Activated T-cell treated with anti-CD3 and anti-CD28 coated beads, Interleukin-2, amount 50 U/mL, for 72 hours (primary cell): ENCODE results near the gene TMEM51. TPM values are rescaled to one million over a fixed set of nuclear protein-coding genes. Genes with fewer than 3 reads are reported as not detected.
"Not testable (repeated sequence)": the region's sequence is repeated elsewhere in the genome, so short reads cannot be mapped to it uniquely, and the experiment has no call there.

Experiments used
- ATAC-seq, 2 donors: fragments of 150-1000 bp; cut with Tn5 transposase; replicated peaks in 1 of 2; 2 replicates each; pipeline ENCODE4 v1.10.0; 2021; ENCODE audit warnings: moderate library complexity in 2 of 2, mild to moderate bottlenecking in 1 of 2
- DNase-seq, 2 donors: peaks; one replicate each; pipeline ENCODE4 v3.0.0; 2021 to 2022; ENCODE audit warnings: mixed read lengths in 1 of 2
- H3K27ac Mint-ChIP-seq: one replicate; pipeline ENCODE4 v1.8.0; 2022; ENCODE audit warnings: mild to moderate bottlenecking, moderate library complexity, mixed read lengths
- H3K27me3 Mint-ChIP-seq: one replicate; pipeline ENCODE4 v1.8.0; 2022; ENCODE audit warnings: low read depth, mixed read lengths
- H3K36me3 Mint-ChIP-seq, 2 donors: one replicate each; pipeline ENCODE4 v1.8.0; 2022; ENCODE audit warnings: mixed read lengths in 2 of 2, mild to moderate bottlenecking in 1 of 2; ENCODE audit not compliant: insufficient read depth in 2 of 2
- H3K4me1 Mint-ChIP-seq: one replicate; pipeline ENCODE4 v1.8.0; 2022; ENCODE audit warnings: low read depth, mixed read lengths
- H3K4me3 Mint-ChIP-seq, 2 donors: one replicate each; pipeline ENCODE4 v1.8.0; 2022; ENCODE audit warnings: mild to moderate bottlenecking in 2 of 2, mixed read lengths in 2 of 2, moderate library complexity in 2 of 2
- H3K9me3 Mint-ChIP-seq, 2 donors: one replicate each; pipeline ENCODE4 v1.8.0; 2022; ENCODE audit warnings: mixed read lengths in 2 of 2
- total RNA-seq, 2 donors: library from RNA; stranded (reverse); gene quantifications; one replicate each; pipeline ENCODE4 v1.2.3, GENCODE V29; 2022

Gene TMEM51
- total RNA-seq, 2 donors from 2014 or later, result not detected

- H3K4me1 Mint-ChIP-seq, result no peaks in the 10 kb centered on the region
- no peak overlapping the region for H3K27ac Mint-ChIP-seq
- peaks cover 67% of the 10 kb centered on the region for H3K27me3 Mint-ChIP-seq
- peaks cover 0 to 1% of the 10 kb centered on the region in 2 donors for H3K36me3 Mint-ChIP-seq
- no peak overlapping the region for H3K4me3 Mint-ChIP-seq
- ATAC-seq, result no peak
- no peak for DNase-seq
- no peaks in the 10 kb centered on the region for H3K9me3 Mint-ChIP-seq
These were observed 20.6 kb upstream of the TMEM51 start for GRCh38 chr1:15132965-15133364.

DNA sequence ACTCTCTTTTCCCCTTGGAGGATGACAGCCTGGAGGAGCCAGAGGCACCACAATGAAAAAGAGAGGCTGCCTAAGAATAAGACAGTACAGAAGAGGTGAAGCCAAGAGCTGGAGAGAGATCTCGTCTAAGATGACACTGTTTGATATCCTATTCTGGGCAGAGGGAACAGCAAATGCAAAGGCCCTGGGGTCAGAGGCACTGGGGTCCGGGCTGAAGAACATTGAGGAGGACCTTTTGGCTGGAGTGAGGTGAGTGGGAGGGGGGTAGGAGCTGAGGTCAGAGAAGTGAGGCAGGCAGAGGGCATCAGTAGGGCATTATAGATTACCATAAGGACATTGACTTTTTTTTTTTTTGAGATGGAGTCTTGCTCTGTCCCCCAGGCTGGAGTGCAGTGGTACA is 19.3 kb upstream of the TMEM51 start:
- Mint-ChIP-seq H3K9me3 (no peaks in the 10 kb centered on the region), H3K4me1 (no peaks in the 10 kb centered on the region), H3K4me3 (no peak overlapping the region), H3K27me3 (peaks cover 69% of the 10 kb centered on the region), H3K36me3 (peaks cover 0 to 1% of the 10 kb centered on the region in 2 donors), H3K27ac (no peak overlapping the region)
- no peak for ATAC-seq
- no peak for DNase-seq

GRCh38 chr1:15135604-15136003 is 17.9 kb upstream of the TMEM51 start:
- not testable (repeated sequence) for H3K4me3 Mint-ChIP-seq, H3K4me1 Mint-ChIP-seq, ATAC-seq, H3K27ac Mint-ChIP-seq, DNase-seq, H3K36me3 Mint-ChIP-seq, H3K9me3 Mint-ChIP-seq
- H3K27me3 Mint-ChIP-seq, result peaks cover 64% of the 10 kb centered on the region

DNA sequence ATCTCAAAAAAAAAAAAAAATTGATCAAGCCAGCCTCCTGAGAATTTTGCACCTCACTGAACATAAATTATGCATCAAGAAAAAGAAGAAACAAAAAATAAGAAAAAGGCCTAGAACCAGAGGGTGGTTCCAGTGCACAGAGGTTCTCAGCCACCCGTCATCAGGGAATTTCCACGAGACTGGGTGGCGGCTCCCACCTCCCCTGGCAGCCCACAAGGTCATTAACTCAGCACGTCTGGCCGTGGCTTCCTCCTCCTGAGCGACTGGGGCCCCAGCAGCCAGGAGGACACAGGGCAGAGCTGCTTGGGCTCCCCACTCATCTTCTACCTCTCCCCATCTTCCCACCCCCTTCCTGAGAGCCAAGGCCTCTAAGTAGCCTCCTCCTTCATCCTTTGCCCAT is 15.7 kb upstream of the TMEM51 start:
- Mint-ChIP-seq H3K4me3 (no peak overlapping the region), H3K36me3 (no peaks in the 10 kb centered on the region), H3K27ac (no peak overlapping the region), H3K4me1 (no peaks in the 10 kb centered on the region), H3K9me3 (no peaks in the 10 kb centered on the region), H3K27me3 (peaks cover 70% of the 10 kb centered on the region)
- ATAC-seq, result no peak
- no peak for DNase-seq

DNA sequence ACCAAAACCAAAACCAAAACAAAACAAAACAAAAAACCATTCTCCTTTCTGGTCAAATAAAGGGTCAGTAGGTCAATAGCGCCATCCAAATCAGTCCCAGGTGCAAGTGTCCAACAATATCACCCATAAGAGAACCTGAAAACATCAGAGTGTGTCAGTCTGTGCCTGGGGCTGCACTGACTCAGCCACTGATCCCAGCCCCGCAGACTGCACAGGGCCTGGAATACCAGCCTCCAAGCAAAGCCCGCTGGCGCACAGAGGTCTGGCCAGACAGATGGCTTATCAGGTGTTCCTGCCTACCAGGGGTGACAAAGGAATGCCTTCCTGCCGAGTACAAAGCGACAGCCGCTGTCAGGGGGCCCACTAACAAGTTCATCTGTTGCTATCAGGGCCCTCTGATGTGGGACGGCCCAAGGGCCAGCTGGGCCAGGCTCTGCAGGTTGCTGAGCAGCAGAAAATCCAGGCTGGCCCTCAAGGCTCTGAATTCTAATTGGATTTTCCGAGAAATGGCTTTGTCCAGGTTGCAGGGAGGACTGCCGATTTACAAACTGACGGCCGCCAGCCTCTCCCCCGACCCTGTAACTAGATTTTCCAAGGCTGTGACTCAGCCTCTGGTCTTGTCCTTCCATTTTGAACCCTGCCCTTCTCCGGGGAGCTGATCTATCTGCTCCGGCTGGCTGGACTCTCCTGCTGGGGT is 13.7 kb upstream of the TMEM51 start:
- Mint-ChIP-seq H3K9me3 (no peaks in the 10 kb centered on the region), H3K27ac (no peak overlapping the region), H3K27me3 (peaks cover 63% of the 10 kb centered on the region), H3K36me3 (no peaks in the 10 kb centered on the region), H3K4me3 (no peak overlapping the region), H3K4me1 (no peaks in the 10 kb centered on the region)
- DNase-seq (no peak), ATAC-seq (no peak)

DNA sequence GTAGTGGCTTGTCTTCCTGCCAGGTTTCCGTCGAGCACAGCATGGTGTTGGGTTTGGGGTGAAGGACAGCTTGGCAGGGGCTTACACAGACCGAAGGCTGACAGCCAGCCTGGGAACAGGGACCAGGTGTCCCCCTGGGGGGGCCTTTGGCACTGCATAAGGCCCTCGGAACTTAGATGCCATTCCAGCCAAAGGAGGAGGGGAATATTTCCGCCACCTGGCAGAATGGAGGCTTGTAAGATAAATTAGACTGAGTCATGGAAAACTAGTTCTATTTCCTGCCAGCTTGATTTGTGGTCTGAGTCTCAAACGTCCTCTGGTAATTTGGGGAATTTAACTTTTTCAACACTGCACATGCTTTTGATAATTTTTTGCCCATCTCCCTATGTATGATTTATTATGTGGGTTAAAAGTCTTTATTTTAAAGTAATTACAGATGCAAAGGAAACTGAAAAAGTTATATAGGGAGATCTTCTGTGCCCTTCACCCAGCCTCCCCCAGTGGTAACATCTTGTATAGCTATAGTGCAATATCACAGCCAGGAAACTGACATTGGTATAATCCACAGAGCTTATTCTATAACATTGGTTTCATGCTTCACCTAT is 11.5 kb upstream of the TMEM51 start:
- ATAC-seq (no peak), DNase-seq (no peak)
- H3K27ac Mint-ChIP-seq, result no peak overlapping the region
- H3K4me3 Mint-ChIP-seq, result no peak overlapping the region
- H3K27me3 Mint-ChIP-seq, result peaks cover 62% of the 10 kb centered on the region
- H3K9me3 Mint-ChIP-seq, result no peaks in the 10 kb centered on the region
- H3K4me1 Mint-ChIP-seq, result no peaks in the 10 kb centered on the region
- no peaks in the 10 kb centered on the region for H3K36me3 Mint-ChIP-seq

GRCh38 chr1:15145327-15145726 is 8.2 kb upstream of the TMEM51 start:
- Mint-ChIP-seq H3K4me1 (no peaks in the 10 kb centered on the region), H3K27me3 (peaks cover 76% of the 10 kb centered on the region), H3K36me3 (no peaks in the 10 kb centered on the region), H3K4me3 (no peak overlapping the region), H3K9me3 (no peaks in the 10 kb centered on the region), H3K27ac (no peak overlapping the region)
- DNase-seq, result no peak
- ATAC-seq, result no peak

GRCh38 chr1:15146142-15146680 is 7.3 kb upstream of the TMEM51 start:
- DNase-seq (no peak), ATAC-seq (no peak)
- H3K27me3 Mint-ChIP-seq, result peaks cover 76% of the 10 kb centered on the region
- H3K4me3 Mint-ChIP-seq, result no peak overlapping the region
- no peaks in the 10 kb centered on the region for H3K4me1 Mint-ChIP-seq
- no peaks in the 10 kb centered on the region for H3K9me3 Mint-ChIP-seq
- H3K27ac Mint-ChIP-seq, result no peak overlapping the region
- H3K36me3 Mint-ChIP-seq, result no peaks in the 10 kb centered on the region

DNA sequence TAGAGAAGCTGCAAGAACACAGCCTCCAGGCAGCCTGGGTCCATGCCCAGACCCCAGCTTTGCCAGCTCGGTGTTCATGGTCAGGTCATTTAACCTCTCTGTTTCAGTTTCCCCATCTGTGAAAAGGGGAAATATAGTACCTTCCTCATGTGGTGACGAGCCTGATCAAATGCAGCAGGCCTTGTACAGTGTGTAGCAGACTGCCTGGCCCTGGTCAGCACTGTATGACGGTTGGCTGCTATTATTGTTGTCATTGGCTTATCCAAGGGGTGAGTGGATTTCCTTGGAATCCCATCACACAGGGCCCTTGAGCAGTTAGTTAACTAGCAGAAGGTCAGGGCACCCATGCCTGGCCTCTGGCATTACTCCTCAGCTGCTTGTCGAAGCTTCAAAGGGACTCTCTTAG is 6.6 kb upstream of the TMEM51 start:
- peaks cover 80% of the 10 kb centered on the region for H3K27me3 Mint-ChIP-seq

DNA sequence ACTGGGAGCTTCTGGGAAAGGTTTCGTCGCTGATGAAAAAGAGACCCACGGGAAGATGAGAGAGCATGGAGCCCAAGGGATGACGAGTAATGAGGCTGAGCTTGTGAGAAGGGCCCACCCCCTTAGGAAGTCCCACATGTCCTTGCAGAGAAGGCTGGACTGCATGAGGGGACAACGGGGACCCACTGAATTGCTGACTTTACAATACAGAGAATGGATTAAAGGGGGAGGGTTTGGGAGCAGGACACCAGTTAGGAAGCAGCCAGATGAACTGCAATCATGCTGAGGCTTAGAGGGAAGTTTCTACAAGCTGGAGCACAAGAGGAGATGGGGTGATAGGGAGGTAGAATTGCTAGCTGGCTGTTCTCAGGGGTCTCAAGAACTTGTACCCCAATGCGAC is 5.5 kb upstream of the TMEM51 start:
- no peaks in the 10 kb centered on the region for H3K4me1 Mint-ChIP-seq
- H3K4me3 Mint-ChIP-seq, result no peak overlapping the region
- ATAC-seq, result no peak
- H3K36me3 Mint-ChIP-seq, result no peaks in the 10 kb centered on the region
- no peak for DNase-seq
- H3K27ac Mint-ChIP-seq, result no peak overlapping the region
- H3K9me3 Mint-ChIP-seq, result no peaks in the 10 kb centered on the region
- H3K27me3 Mint-ChIP-seq, result peaks cover 83% of the 10 kb centered on the region

More for the DNA sequence above, 6.6 kb upstream of the TMEM51 start:
- no peaks in the 10 kb centered on the region for H3K36me3 Mint-ChIP-seq
- ATAC-seq (no peak), DNase-seq (no peak)
- H3K4me3 Mint-ChIP-seq, result no peak overlapping the region
- no peak overlapping the region for H3K27ac Mint-ChIP-seq
- H3K9me3 Mint-ChIP-seq, result no peaks in the 10 kb centered on the region
- H3K4me1 Mint-ChIP-seq, result no peaks in the 10 kb centered on the region

GRCh38 chr1:15148475-15148874 is 5.1 kb upstream of the TMEM51 start:
- DNase-seq, result no peak
- no peak overlapping the region for H3K27ac Mint-ChIP-seq
- H3K4me1 Mint-ChIP-seq, result no peaks in the 10 kb centered on the region
- peaks cover 79% of the 10 kb centered on the region for H3K27me3 Mint-ChIP-seq
- H3K9me3 Mint-ChIP-seq, result no peaks in the 10 kb centered on the region
- no peaks in the 10 kb centered on the region for H3K36me3 Mint-ChIP-seq
- ATAC-seq, result no peak
- no peak overlapping the region for H3K4me3 Mint-ChIP-seq

- H3K4me1 Mint-ChIP-seq, result no peaks in the 10 kb centered on the region
- ATAC-seq (no peak), DNase-seq (no peak)
- peaks cover 78% of the 10 kb centered on the region for H3K27me3 Mint-ChIP-seq
- H3K4me3 Mint-ChIP-seq, result no peak overlapping the region
- no peaks in the 10 kb centered on the region for H3K36me3 Mint-ChIP-seq
- H3K9me3 Mint-ChIP-seq, result no peaks in the 10 kb centered on the region
- no peak overlapping the region for H3K27ac Mint-ChIP-seq
These were observed 4.6 kb upstream of the TMEM51 start for GRCh38 chr1:15148941-15149340.

- Mint-ChIP-seq H3K4me1 (peaks cover 3% of the 10 kb centered on the region), H3K9me3 (no peaks in the 10 kb centered on the region), H3K27me3 (peaks cover 79% of the 10 kb centered on the region), H3K4me3 (no peak overlapping the region), H3K36me3 (no peaks in the 10 kb centered on the region), H3K27ac (no peak overlapping the region)
- DNase-seq (no peak), ATAC-seq (no peak)
These were observed 3.2 kb upstream of the TMEM51 start for GRCh38 chr1:15150376-15150775.

- DNase-seq (no peak), ATAC-seq (no peak)
- Mint-ChIP-seq H3K4me3 (no peak overlapping the region), H3K4me1 (peaks cover 13% of the 10 kb centered on the region), H3K9me3 (no peaks in the 10 kb centered on the region), H3K27me3 (peaks cover 78% of the 10 kb centered on the region), H3K36me3 (no peaks in the 10 kb centered on the region), H3K27ac (no peak overlapping the region)
These were observed 2.2 kb upstream of the TMEM51 start for GRCh38 chr1:15151377-15151806.
